ENCODE data around the gene FAIM2.

- TF ChIP-seq CTCF (IDR thresholded peaks at IDR 0.05; ENCODE audit: poor library complexity) (no peak), EZH2 (IDR thresholded peaks at IDR 0.05; ENCODE audit: borderline replicate concordance) (no peak)
These were observed 48.8 kb upstream of the FAIM2 start for GRCh38 chr12:49952391-49953055.

All from hepatocyte (in vitro differentiated cells).